GM11168 (cell line): ENCODE data around the gene FAN1.

Experiments
- in situ Hi-C: fragments of 300-500 bp; cut with MboI; formaldehyde crosslinking; loops from one replicate; pipeline ENCODE4 v1.12.0; 2022; ENCODE audit warnings: low sequenced_read_pairs; ENCODE audit not compliant: unreplicated experiment

FAN1 gene

GRCh38 chr15:30954674-30955073 lies 51.0 kb downstream of the FAN1 start:
- in situ Hi-C loops, result no loop called here

GRCh38 chr15:30956216-30957124 lies 52.8 kb downstream of the FAN1 start:
- in situ Hi-C loops, result no loop called here

DNA sequence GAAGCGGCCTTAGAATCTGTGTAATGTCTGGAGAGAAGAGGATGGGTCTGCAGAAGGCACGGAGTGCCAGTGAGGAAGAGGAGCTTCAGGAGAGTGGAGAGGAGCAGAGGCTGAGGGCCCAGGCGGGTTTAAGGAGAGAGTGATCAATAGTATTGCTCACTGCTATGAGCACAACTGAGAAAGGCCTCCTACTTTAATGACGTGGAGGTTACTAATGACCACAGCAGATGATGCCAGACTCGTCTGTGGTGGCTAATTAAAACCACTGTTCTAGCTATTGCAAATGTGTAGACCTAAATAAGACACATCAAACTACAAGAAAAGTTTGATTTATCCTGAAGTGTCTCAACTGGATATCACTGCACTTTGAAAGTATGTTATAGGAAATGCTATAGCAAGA lies 54.5 kb downstream of the FAN1 start:
- in situ Hi-C loops, result no loop called here

DNA sequence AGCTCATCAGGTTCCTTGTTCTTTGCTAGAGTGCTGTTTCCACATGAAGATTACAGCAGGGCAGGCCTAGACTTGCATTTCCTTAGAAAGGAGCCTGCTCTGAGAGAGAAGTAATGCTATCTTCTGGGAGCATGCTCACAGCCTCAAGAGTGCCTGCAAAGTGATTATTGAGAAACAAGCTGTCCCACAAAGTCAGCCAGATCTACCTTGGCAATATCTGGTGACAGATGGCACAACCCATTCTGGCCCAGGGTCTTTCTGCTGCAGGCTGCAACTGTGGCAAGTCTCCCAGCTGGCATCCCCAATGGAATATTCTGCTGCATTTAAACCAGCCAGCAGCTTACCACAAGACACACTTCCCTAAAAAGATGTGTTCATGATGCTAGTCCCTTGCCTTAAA lies 58.4 kb downstream of the FAN1 start:
- in situ Hi-C loops, result no loop called here

GRCh38 chr15:30962659-30963058 lies 58.9 kb downstream of the FAN1 start:
- in situ Hi-C loops, result no loop called here

GRCh38 chr15:30963681-30964080 lies 60.0 kb downstream of the FAN1 start:
- in situ Hi-C loops, result no loop called here

DNA sequence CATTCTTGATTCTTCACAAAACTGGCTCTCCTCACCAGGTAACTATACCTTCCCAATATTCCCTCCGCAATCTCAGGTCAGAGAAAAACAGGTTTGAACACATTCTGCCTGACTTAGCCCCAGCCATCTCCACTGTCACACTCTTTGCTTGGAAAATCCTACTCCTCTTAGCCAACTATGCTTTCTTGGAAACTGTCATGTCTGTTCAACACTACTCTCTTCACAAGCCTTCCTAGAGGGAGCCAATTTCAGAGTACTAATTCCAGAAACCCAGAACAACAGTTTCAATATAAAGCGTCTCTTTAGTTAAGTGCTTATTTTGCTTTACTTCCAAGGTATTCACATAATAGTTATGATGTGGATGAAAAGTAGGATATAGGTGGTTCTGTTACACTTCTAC lies 66.0 kb downstream of the FAN1 start:
- in situ Hi-C loops, result no loop called here

DNA sequence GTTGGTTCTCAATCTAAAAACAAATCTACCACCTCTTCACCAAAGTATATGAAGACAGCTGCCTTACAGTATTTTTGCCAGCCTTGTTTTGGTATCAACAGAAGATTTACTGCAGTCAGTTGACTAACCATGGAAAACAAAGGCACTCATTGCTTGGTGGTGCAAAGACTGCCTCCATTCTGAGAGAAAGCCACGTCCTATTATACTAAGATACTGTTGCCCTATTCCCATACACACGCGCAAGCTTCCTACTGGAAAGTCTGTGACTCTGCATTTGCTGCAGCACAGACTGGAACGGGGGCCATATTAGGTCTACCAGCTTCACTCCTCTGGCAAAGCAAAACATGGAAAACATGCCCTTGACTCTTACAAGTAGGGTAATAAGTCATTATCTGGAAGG lies 69.7 kb downstream of the FAN1 start:
- in situ Hi-C loops, result no loop called here

DNA sequence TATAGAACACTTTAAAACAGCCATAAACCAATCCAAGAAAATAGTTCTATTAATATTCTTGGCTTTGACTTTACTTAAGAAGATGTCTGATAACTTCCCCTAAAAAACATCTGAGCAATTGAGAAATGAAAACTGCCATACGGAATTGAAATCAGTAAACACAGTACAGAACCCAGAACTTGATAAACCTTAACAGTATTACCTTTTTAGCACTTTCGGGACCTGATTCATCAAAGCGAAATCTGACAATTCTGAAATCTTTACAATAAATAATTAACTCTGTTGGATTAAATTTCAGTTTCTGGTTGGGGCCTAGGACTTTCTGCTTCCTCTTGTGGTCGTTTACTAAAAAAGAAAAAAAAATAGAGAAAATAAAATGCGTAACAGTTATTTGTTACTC lies 70.4 kb downstream of the FAN1 start:
- in situ Hi-C loops, result no loop called here

DNA sequence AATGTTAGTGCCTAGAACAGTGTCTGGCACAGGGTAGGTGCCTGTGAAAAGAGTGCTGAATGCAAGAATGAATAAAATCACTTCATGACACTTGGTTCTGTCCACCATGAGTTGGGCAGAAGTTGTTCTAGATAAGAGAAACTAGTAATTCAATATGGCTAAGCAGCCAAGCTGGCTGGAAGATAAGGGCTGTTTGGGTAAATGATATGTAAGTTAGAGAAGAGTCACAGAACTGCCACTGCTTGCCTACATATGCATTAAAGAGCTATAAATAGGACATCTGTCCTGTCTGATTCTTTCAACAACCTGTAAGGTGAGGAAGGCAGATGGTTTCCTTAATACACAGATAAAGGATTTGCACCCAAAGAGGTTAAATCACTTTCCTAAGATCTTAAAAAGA lies 74.6 kb downstream of the FAN1 start:
- in situ Hi-C loops, result no loop called here

- in situ Hi-C loops, result no loop called here
Observed at GRCh38 chr15:30979457-30979856, 75.7 kb downstream of the FAN1 start.

DNA sequence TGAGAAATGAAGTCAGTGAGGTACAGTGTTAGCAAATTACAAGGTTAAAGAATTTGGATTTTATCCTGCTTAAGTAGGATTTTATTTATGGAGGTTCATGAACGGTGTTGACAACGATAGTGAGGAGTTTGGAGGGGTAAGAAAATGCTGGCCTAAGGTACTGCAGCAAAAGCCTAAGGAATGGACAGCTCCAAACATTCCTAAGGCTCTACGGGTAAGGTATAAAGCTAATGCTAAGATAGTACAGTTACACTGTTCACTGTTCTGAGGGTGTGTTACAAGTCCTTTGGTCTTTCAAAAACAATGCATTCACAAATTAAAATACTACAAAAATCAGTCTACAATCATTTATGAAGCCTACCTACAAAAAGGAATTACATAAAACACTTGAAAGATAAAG lies 80.4 kb downstream of the FAN1 start:
- in situ Hi-C loops, result no loop called here

DNA sequence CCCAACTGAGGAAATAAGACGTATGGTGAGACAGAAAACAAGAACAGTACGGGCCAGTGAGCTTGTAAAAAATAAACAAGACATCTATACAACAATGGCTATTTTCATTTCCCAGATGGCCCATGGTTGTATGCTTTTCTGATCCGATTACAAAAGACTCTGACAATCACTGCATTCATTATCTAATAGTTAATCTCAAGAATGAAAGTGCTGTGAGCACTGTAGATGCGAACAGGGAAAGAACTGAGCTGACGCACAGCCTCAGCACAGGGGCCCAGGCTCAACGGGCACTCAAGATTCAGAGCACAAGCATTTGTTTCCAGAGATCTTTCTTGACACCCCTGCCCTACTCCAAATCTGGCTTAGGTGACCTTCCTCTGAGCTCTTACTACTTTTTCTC lies 80.8 kb downstream of the FAN1 start:
- in situ Hi-C loops, result no loop called here

- in situ Hi-C loops, result no loop called here
Observed at GRCh38 chr15:30985081-30985531, 81.4 kb downstream of the FAN1 start.

GRCh38 chr15:30990036-30990435 lies 86.3 kb downstream of the FAN1 start:
- in situ Hi-C loops, result no loop called here

- in situ Hi-C loops, result no loop called here
Observed at GRCh38 chr15:30990446-30991254, 86.9 kb downstream of the FAN1 start.

- in situ Hi-C loops, result no loop called here
Observed at GRCh38 chr15:30991255-30992235, 87.8 kb downstream of the FAN1 start, which contains the start of gene MTMR10. Gene MTMR10 (minus strand): TSS chr15:30991628. CDS start chr15:30991506, 122 bp downstream.

- in situ Hi-C loops, result no loop called here
Observed at GRCh38 chr15:30992249-30992864, 88.6 kb downstream of the FAN1 start.
